Spleen (tissue), 7 donors: ENCODE data around the gene CT47C1.

Experiments used
- POLR2A ChIP-seq, 3 donors: fragments of 450-650 bp; IDR thresholded peaks; one replicate each; pipeline ENCODE4 v1.5.1; 2017; ENCODE audit warnings: antibody characterized with exemption in 3 of 3, mild to moderate bottlenecking in 1 of 3
- POLR2AphosphoS5 ChIP-seq, 3 donors: sonication (generic); formaldehyde crosslinking; IDR thresholded peaks; one replicate each; pipeline ENCODE4 v1.5.1; 2017; ENCODE audit warnings: antibody characterized with exemption in 3 of 3
- TF ChIP-seq, protein P1 (sequence below), 11 experiments: fragments of 200-600 bp in 7 of 11; fragments of 450-650 bp in 4 of 11; sonication (generic) in 4 of 11; IDR thresholded peaks in 8 of 11; conservative IDR thresholded peaks in 3 of 11; 1 replicate in 7 of 11; 2 replicates in 4 of 11; pipeline versions ENCODE4 v1.4.0 to v1.8.0; 2016 to 2021; ENCODE audit warnings: antibody characterized with exemption in 11 of 11, inconsistent platforms in 4 of 11, mild to moderate bottlenecking in 1 of 11
- donor health status: DM: no; HTN: no; CAD: no; lungs with moderate emphysema.
- donor health status: DM: no; HTN: no; CAD: no.
- donor health status: DM: no; HTN: no; CAD: no.

DNA sequence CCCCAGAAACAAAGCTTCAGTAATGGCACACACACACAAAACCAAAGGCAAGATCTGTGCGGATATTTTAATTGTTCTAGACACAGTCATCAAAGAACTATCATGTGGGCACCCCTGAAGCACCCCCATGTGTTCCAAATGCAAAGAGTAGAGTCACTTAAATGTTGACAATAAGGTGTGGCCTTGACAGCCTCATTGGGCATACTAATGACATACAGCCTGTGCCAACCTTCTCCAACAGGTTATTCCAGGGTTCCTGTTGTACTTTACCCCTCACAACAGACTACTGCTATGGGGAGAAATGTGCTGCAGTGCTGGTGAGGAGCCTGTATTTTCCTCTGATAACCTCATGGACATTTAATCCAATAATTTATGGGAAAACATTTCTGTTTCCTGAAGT lies 29.8 kb upstream of the CT47C1 start:
- TF ChIP-seq POLR2A (IDR thresholded peaks at IDR 0.05): no peak
- TF ChIP-seq, protein P1, sequence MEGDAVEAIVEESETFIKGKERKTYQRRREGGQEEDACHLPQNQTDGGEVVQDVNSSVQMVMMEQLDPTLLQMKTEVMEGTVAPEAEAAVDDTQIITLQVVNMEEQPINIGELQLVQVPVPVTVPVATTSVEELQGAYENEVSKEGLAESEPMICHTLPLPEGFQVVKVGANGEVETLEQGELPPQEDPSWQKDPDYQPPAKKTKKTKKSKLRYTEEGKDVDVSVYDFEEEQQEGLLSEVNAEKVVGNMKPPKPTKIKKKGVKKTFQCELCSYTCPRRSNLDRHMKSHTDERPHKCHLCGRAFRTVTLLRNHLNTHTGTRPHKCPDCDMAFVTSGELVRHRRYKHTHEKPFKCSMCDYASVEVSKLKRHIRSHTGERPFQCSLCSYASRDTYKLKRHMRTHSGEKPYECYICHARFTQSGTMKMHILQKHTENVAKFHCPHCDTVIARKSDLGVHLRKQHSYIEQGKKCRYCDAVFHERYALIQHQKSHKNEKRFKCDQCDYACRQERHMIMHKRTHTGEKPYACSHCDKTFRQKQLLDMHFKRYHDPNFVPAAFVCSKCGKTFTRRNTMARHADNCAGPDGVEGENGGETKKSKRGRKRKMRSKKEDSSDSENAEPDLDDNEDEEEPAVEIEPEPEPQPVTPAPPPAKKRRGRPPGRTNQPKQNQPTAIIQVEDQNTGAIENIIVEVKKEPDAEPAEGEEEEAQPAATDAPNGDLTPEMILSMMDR (IDR thresholded peaks at IDR 0.05 in 8 of 11, conservative IDR thresholded peaks at IDR 0.05 in 3 of 11): no peak
- TF ChIP-seq POLR2AphosphoS5 (IDR thresholded peaks at IDR 0.05): no peak
